Measurements from ENCODE around the gene SLC23A3.

Gene SLC23A3

DNA sequence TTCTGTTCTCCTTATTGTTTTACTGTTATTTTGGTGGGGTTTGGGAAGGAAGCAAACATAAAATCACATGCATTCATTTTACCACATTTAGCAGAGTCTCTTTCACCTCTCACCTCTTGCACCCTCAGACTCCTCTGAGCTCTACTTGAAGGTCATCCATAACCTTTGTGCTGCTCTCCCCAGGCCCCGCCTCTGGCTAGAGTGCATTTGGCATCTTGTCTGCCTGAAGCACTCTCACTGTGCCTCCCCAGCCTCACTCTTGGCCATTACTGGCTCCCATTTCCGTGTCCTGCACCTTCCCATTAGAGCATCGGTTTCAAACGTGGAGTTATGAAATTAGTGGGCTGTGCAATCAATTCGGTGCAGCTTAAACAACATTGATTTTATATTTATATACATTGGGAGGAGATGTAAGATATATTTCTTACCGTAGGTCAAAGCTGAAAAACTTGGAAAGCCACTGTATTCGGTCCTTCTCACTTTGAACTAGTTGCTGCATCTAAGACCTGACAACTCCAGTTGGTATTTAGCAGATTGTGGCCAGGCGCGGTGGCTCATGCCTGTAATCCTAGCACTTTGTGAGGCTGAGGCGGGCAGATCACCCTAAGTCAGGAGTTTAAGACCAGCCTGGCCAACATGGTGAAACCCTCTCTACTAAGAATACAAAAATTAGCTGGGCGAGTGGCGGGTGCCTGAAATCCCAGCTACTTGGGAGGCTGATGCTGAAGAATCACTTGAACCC is 29.8 kb upstream of the SLC23A3 start:
- POLR2A ChIA-PET: no interaction called here
- TF ChIP-seq, protein P1, sequence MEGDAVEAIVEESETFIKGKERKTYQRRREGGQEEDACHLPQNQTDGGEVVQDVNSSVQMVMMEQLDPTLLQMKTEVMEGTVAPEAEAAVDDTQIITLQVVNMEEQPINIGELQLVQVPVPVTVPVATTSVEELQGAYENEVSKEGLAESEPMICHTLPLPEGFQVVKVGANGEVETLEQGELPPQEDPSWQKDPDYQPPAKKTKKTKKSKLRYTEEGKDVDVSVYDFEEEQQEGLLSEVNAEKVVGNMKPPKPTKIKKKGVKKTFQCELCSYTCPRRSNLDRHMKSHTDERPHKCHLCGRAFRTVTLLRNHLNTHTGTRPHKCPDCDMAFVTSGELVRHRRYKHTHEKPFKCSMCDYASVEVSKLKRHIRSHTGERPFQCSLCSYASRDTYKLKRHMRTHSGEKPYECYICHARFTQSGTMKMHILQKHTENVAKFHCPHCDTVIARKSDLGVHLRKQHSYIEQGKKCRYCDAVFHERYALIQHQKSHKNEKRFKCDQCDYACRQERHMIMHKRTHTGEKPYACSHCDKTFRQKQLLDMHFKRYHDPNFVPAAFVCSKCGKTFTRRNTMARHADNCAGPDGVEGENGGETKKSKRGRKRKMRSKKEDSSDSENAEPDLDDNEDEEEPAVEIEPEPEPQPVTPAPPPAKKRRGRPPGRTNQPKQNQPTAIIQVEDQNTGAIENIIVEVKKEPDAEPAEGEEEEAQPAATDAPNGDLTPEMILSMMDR (IDR thresholded peaks at IDR 0.05; ENCODE audit: insufficient read depth, low read length, missing control alignments): no peak
- CTCF ChIA-PET: interaction anchor here (0.7 to 1.4 kb wide), 4 partner anchors 20 to 80 kb away, joined by 3 to 4 read pairs (median 3); partner anchors contain the start of gene NHEJ1
- H3K4me3 ChIP-seq (ENCODE audit: low read depth, low read length): no peak overlapping the region
- DNase-seq (ENCODE audit: low read depth, low spot score): no peak

DNA sequence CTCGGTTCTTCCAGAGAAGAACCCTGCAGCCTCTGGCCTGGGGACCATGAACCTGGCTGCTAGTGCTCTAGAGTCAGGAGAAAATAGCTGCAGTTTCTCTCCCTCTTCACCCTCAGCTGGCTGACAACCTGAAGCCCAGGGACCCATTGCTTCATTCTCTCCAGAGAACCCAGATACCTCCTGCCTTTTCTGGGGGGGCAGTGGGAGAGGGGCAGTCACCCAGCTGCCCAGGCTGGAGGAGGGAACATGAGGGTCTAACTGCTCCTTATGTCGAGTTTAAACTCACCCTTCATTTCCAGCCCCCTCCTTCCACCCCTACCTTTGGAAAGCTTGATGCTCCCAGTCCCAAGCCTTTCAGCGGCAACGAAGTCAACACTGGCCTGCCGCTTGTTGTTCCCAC is 29.1 kb upstream of the SLC23A3 start:
- DNase-seq (ENCODE audit: low read depth, low spot score): no peak
- H3K4me3 ChIP-seq (ENCODE audit: low read depth, low read length): no peak overlapping the region
- TF ChIP-seq, protein P1 (IDR thresholded peaks at IDR 0.05; ENCODE audit: insufficient read depth, low read length, missing control alignments): no peak
- POLR2A ChIA-PET: no interaction called here
- CTCF ChIA-PET: interaction anchor here (0.7 to 1.1 kb wide), 2 partner anchors 39 to 78 kb away, joined by 3 to 4 read pairs; partner anchors contain the start of gene NHEJ1

DNA sequence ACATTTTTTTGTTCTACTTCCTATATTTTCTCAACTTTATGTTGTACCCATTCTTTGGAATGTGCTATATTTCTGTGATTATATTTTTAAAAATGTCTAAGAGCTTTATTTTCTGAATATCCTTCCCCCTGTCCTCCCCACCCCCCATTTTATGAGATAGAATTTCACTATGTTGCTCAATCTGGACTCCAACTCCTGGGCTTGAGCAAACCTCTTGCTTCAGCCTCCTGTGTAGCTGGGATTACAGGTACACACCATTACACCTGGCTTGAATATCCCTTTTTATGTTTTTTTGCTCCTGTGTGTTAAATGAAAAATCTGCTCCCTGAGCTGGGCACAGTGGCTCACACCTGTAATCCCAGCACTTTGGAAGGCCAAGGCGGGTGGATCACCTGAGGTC is 27.6 kb upstream of the SLC23A3 start:
- DNase-seq (ENCODE audit: low read depth, low spot score): no peak
- H3K4me3 ChIP-seq (ENCODE audit: low read depth, low read length): no peak overlapping the region
- TF ChIP-seq, protein P1 (IDR thresholded peaks at IDR 0.05; ENCODE audit: insufficient read depth, low read length, missing control alignments): no peak
- ChIA-PET CTCF (interaction anchor here (1.0 to 2.1 kb wide), 3 partner anchors 9 to 26 kb away, joined by 3 to 5 read pairs (median 4); partner anchors contain the start of genes CNPPD1 and ZFAND2B), POLR2A (interaction anchor here (1.2 kb wide), 1 partner anchor 21 kb away, joined by 3 read pairs; the partner anchor contains the start of gene CNPPD1)

DNA sequence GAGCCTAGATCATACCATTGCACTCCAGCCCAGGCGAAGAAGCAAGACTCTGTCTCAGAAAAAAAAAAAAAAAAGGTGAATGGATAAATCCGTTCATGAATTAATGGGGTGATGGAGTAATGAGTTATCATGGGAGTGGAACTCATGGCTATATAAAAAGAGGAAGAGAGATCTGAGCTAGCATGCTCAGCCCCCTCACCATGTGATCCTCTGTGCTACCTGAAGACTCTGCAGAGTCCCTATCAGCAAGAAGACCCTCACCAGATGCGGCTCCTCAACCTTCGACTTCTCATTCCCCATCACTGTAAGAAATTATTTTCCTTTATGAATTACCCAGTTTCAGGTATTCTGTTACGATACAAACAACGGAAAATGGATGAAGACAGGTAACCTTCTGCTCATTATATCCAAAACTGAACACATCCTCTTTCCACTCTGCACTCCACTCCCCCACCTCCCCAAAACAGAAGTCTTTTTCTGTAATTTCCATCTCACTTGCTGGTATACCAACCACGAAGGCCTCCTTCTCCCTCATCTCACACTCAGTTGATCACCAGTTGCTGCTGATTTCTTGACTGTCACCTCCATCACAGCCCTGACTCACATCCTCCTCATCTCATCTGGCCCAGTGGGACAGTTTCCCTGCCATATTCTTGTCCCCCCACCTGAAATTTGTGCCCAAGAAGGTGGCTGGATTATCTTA is 17.1 kb upstream of the SLC23A3 start:
- no peak for DNase-seq (ENCODE audit: low read depth, low spot score)
- ChIA-PET POLR2A (no interaction called here), CTCF (interaction anchor here (0.6 kb wide), 1 partner anchor 286 kb away, joined by 3 read pairs; no protein-coding TSS in a partner anchor)
- no peak overlapping the region for H3K4me3 ChIP-seq (ENCODE audit: low read depth, low read length)
- TF ChIP-seq, protein P1 (IDR thresholded peaks at IDR 0.05; ENCODE audit: insufficient read depth, low read length, missing control alignments): no peak

DNA sequence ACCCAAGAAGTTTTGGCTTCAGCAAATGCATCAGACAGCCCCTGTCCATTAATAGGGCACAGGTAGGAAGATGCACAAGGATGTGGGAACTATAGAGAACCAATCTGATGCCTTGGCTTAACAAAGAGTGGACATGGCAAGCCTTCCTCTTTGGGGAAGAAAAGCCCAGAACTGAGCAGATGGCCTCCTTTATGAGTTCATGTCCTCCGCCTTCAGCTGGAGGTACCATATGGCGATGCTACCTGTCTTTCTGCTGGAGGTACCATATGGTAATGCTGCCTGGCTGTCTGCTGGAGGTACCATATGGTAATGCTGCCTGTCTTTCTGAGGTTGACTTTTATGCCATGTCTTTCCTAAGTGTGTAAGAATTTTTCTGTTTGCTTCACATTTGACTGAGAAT is 14.3 kb upstream of the SLC23A3 start:
- H3K4me3 ChIP-seq (ENCODE audit: low read depth, low read length): no peak overlapping the region
- no peak for DNase-seq (ENCODE audit: low read depth, low spot score)
- TF ChIP-seq, protein P1 (IDR thresholded peaks at IDR 0.05; ENCODE audit: insufficient read depth, low read length, missing control alignments): no peak
- POLR2A ChIA-PET: interaction anchor here (2.9 kb wide), 1 partner anchor 23 kb away, joined by 6 read pairs; the partner anchor contains the start of gene ZFAND2B
- CTCF ChIA-PET: interaction anchor here (0.7 to 5.8 kb wide), 5 partner anchors 9 to 110 kb away, joined by 3 to 37 read pairs (median 5); partner anchors contain the start of gene SLC23A3

Measured in AG04449 (cell line).